MM.1S (cell line): ENCODE measurements around the gene ARF3.

Source experiments
- CTCF ChIP-seq: fragments of 300-600 bp; sonication (generic); IDR thresholded peaks from 2 replicates; pipeline ENCODE4 v1.5.1; 2016; ENCODE audit warnings: antibody characterized with exemption, low read length, mixed read lengths
- EZH2 ChIP-seq: fragments of 300-600 bp; sonication (generic); optimal IDR thresholded peaks from 2 replicates; pipeline ENCODE3; 2017; ENCODE audit warnings: low read depth, mild to moderate bottlenecking, antibody characterized with exemption, low read length, mixed read lengths

GRCh38 chr12:48978741-48979601 is 21.7 kb upstream of the ARF3 start:
- TF ChIP-seq CTCF (no peak), EZH2 (peak; percentile 57)
